ENCODE results near the gene CEP20. TPM values are rescaled to one million over a fixed set of nuclear protein-coding genes. Genes with fewer than 3 reads are reported as not detected.

CEP20 gene
- total and polyA plus RNA-seq, 3 donors from 2014 or later = 32.4 to 70.6 (median 45.1) TPM

DNA sequence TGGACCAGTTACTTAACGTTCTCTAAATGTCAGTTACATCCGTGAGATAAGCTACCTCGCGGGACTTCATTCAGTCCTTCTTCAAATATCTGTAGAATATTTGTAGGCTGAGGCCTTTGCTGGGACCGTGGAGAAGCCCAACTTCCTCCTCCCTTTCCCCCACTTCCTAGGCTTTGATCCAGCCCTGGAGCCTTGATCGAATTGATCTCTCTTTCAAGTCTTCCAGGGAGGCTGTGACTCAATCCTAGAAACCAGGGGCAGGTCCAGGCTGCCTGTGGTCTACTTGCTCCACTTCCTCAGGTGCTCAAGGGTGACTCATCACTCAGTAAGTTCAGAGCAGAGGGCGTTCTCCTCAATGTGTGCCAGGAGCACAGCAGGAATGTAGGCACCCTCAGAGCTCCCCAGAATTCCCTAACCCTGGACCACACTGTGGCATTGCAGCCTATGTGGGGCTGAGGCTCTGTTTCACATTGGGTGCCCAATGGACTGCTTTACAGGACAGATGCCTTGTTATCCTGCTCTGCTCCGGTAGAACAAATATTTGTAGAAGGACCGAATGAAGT, 11.2 kb upstream of the CEP20 start:
- no peaks in the 10 kb centered on the region for H3K36me3 ChIP-seq (ENCODE audit: low read depth, missing control alignments)
- no peaks in the 10 kb centered on the region for H3K9me3 ChIP-seq
- H3K27ac ChIP-seq = no peak overlapping the region
- no peak for DNase-seq
- no peak for TF ChIP-seq POLR2A (IDR thresholded peaks at IDR 0.05)
- TF ChIP-seq, protein P1, sequence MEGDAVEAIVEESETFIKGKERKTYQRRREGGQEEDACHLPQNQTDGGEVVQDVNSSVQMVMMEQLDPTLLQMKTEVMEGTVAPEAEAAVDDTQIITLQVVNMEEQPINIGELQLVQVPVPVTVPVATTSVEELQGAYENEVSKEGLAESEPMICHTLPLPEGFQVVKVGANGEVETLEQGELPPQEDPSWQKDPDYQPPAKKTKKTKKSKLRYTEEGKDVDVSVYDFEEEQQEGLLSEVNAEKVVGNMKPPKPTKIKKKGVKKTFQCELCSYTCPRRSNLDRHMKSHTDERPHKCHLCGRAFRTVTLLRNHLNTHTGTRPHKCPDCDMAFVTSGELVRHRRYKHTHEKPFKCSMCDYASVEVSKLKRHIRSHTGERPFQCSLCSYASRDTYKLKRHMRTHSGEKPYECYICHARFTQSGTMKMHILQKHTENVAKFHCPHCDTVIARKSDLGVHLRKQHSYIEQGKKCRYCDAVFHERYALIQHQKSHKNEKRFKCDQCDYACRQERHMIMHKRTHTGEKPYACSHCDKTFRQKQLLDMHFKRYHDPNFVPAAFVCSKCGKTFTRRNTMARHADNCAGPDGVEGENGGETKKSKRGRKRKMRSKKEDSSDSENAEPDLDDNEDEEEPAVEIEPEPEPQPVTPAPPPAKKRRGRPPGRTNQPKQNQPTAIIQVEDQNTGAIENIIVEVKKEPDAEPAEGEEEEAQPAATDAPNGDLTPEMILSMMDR (IDR thresholded peaks at IDR 0.05) = no peak
- WGBS, 2 donors = 68 to 69% methylated on average over 8 to 9 of the region's 9 CpGs
- peaks cover 9% of the 10 kb centered on the region for H3K4me1 ChIP-seq
- no peaks in the 10 kb centered on the region for H3K27me3 ChIP-seq
- no peak overlapping the region for H3K4me3 ChIP-seq
- intact Hi-C loops (cut with DNase I; ENCODE audit: low total_unique reads) = no loop called here

DNA sequence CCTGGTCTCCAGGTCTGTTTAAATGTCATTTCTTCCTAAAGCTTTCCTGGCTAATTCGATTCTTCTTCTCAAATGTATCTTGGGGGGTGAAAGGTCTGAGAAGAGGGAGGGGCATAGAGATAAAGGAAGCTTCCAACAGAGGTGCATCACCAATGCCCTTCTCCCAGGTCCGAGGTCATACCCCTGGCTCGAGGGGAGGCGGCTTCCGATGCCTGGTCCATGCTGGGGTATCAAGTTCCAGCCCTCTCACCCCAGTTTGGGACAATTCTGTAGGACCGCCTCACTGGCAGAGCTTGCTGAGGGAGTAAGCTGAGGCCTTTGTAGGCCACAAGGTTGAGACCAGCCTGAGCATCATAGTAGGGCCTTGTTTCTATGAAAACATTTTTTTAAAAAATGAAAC, 10.3 kb upstream of the CEP20 start:
- intact Hi-C loops (cut with DNase I; ENCODE audit: low total_unique reads) = no loop called here
- no peak for DNase-seq
- Histone ChIP-seq H3K9me3 (no peaks in the 10 kb centered on the region), H3K36me3 (ENCODE audit: low read depth, missing control alignments) (no peaks in the 10 kb centered on the region), H3K4me1 (peaks cover 9% of the 10 kb centered on the region), H3K4me3 (no peak overlapping the region), H3K27ac (no peak overlapping the region), H3K27me3 (no peaks in the 10 kb centered on the region)
- WGBS, 2 donors = 58 to 86% methylated on average over 5 to 6 of the region's 6 CpGs
- TF ChIP-seq POLR2A (IDR thresholded peaks at IDR 0.05) = no peak
- TF ChIP-seq, protein P1 (IDR thresholded peaks at IDR 0.05) = no peak

DNA sequence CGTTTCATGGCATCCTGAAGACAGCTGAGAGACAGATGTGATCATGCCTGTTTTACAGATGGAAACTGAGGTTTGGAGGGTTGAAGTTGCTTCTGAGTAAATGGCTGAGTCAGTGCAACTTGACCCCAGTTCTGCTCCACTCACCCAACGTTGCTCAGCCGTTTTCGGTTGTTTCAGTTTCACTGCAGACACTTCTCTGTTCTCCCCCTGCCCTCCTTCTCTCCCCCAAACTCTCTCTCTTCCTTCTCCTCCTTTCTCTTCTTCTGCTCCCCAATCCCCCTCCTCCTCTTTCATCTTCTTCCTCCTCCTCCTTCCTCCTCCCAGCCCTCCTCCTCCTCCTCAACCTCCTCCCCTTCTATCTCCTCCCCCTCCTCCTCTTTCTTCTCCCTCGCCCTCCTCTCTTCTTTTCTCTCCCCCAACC, 9.4 kb upstream of the CEP20 start:
- Histone ChIP-seq H3K4me3 (no peak overlapping the region), H3K36me3 (ENCODE audit: low read depth, missing control alignments) (no peaks in the 10 kb centered on the region), H3K27me3 (no peaks in the 10 kb centered on the region), H3K27ac (no peak overlapping the region), H3K4me1 (peaks cover 9% of the 10 kb centered on the region), H3K9me3 (no peaks in the 10 kb centered on the region)
- no peak for DNase-seq
- TF ChIP-seq, protein P1 (IDR thresholded peaks at IDR 0.05) = no peak
- no peak for TF ChIP-seq POLR2A (IDR thresholded peaks at IDR 0.05)
- 55 to 68% methylated on average over 5 of the region's 5 CpGs for WGBS, 2 donors
- intact Hi-C loops (cut with DNase I; ENCODE audit: low total_unique reads) = no loop called here

DNA sequence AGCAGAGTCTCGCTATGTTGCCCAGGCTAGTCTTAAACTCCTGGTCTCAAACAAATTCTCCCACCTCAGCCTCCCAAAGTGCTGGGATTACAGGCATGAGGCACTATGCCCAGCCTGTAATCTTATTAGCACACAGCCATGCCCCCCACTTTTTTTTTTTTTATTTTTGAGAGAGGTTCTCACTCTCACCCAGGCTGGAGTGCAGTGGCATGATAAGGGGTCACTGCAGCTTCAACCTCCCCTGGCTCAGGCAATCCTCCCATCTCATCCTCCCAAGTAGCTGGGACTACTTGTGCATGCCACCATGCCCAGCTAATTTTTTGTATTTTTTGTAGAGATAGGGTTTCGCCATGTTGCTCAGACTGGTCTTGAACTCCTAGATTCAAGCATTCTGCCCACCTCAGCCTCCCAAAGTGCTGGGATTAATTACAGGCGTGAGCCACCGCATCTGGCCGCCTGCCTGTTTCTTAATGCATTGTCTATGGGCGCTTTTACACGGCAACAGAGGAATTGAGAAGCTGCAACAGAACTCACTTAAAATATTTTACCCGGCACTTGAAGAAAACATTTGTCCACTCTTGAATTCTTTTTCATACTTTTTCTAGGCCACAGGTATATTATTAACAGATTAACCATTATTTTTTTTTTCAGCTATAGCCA, 8.8 kb upstream of the CEP20 start:
- 88 to 93% methylated on average over 8 of the region's 8 CpGs for WGBS, 2 donors
- H3K27me3 ChIP-seq = no peaks in the 10 kb centered on the region
- no peak overlapping the region for H3K27ac ChIP-seq
- H3K9me3 ChIP-seq = no peaks in the 10 kb centered on the region
- H3K4me3 ChIP-seq = no peak overlapping the region
- TF ChIP-seq, protein P1 (IDR thresholded peaks at IDR 0.05) = no peak
- no peak for TF ChIP-seq POLR2A (IDR thresholded peaks at IDR 0.05)
- intact Hi-C loops (cut with DNase I; ENCODE audit: low total_unique reads) = no loop called here
- no peaks in the 10 kb centered on the region for H3K36me3 ChIP-seq (ENCODE audit: low read depth, missing control alignments)
- H3K4me1 ChIP-seq = peaks cover 9% of the 10 kb centered on the region
- DNase-seq = no peak
